G401.6 (cell line): ENCODE data around the gene GNAL.
"Not testable (repeated sequence)": the region's sequence is repeated elsewhere in the genome, so short reads cannot be mapped to it uniquely, and the experiment has no call there.

Source experiments
- FAIRE-seq: peaks from 2 replicates; lab custom pipeline; 2012; peaks lifted over from hg19 to GRCh38; lab: Jason Lieb, UNC

Gene GNAL

DNA sequence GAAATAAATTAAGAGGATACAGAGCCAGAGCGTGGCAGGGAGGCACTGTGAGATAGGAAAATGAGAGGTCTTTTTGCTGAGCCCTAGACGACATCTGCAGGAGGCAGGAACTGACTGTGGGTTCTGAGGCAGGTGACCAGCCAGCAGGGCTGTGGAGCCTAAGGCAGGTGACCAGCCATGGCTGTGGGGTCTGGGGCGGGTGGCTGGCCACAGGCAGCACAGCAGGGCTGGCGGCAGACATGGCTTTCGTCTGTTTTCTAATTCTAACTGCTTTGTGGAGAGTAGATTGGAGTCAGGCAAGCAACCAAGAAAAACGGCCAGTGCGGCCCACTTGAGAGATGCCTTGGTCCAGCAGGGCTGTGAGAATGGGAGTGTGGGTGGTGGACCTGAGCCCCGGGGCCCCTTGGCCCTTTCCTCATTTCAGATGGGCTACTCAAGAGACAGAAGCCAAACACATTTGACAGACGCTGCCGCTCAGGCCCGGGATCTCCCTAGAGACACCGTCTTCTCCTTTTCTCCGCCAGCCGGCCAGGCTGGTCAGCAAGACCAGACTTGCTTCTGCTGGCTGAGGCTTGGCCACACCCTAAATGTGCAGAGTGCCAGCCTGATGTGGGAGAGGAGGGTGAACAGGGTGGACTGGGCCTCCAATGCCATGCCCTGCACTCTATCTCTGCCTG, 19.7 kb upstream of the GNAL start:
- FAIRE-seq = no peak

DNA sequence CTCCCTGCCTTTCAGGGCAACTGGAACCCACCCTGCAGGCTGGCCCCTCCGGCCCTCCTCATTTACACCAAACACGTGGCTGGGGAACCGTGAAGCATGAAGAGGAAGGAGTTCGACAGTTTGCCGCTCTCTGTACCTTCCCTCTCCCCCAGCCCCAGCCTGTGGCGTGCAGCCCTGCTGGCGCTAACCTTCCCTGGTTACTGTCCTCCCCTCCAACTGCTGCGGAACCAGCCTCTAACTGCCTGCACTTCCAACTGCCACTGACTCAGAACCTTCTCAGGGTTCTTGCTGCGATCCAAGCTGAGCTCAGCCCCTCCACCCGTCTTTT, 19.2 kb upstream of the GNAL start:
- no peak for FAIRE-seq

DNA sequence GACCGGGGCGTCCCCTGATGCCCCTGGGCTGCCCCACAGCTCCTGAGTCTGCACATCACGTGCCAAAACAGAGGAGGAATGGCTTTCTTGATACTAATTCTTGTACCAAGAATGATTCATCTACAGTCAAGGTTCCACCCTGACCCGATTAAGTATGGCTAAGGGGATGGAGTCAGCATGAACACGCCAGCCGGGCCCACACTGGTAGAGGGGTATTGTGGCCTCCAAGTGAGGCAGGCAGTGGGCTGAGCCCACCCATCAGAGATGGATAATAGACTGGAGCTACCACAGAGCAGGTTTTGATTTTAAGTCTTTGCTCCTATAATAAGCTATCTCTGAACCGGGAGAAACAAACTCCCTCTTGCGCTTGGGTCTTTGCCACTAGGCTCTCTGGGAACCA, 17.9 kb upstream of the GNAL start:
- FAIRE-seq = no peak

DNA sequence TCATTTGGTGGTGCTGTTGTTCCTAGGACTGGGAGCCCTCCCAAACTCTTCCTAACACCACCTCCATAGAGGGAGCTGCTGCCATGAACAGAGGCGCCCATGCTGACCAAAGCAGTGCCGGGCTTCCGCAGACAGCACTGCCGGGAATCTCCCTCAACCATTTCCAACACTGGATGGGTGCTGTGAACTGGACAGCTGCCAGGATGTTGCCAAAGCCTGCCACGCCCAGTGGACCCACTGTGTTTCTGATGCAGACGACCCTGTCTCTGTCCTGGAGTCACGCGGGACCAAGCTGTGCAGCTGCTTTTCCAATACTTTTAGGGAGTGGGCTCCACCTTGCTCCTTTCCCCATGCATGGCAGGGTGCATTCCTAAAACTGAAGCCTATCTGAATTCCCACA, 16.9 kb upstream of the GNAL start:
- no peak for FAIRE-seq

DNA sequence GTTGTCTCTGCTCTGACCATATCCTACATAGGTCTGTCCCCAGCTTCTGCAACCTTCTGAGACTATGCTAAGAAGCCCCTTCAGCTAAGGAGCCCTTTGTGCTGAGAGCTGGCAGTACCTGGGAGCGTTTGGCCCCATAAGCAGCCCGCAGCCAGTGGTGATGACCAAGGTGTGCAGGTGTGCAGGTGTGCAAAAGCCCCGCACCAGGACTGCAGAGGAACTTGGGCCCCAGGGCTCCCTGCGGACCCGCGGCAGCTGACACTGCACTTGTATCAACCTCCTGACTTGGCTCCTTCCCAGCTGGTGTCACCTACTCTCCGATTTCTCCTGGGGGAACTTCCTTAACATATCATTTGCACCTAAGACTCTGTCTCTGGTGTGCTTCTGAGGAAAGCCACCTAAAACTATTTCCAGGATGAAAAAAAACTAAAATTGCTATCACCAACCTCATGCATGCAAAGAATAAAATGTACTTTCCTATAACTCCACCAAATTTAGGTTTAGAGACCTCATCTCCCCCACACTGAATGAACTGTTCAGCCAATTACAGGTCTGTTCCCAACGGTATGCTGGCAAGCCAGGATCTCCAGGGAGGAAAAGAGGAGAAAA, 16.1 kb upstream of the GNAL start:
- no peak for FAIRE-seq

DNA sequence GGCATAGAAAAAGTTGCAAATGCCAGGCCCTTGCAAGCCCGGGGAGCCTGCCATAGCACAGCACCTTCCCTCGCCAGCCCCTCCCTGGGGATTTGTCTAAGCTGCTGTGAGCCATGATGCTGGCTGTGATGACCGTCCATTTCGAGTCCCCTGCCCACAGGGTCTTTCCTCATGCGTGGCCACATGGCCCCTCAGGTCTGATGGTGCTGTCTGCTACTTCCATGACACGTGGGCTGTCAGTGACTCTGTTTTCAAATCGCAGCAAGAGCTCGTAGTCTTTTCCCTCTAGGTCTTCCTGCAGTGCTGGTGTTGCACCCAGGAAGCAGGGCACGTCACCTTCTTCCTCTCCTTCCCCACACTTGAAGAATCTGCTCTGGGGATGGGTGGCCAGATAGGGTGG, 15.5 kb upstream of the GNAL start:
- no peak for FAIRE-seq

DNA sequence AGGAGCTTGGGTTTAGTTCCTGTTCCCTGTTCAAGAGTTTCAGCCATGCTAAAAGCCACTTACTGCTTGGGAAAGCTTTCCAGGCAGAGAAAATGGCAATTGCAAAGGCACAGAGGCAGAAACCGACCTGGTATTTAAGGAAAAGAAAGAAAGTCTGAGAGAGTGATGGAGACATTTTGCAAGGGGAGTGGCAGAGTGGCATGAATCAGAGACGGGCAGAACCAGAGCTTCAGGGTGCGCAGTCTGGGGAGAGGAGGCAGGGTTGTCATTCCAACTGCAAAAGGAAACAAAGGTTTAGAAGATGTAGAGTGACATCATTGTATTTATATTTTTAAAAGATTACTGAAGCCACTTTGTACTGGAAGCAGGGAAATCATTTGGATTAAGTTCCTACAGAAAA, 14.9 kb upstream of the GNAL start:
- no peak for FAIRE-seq

DNA sequence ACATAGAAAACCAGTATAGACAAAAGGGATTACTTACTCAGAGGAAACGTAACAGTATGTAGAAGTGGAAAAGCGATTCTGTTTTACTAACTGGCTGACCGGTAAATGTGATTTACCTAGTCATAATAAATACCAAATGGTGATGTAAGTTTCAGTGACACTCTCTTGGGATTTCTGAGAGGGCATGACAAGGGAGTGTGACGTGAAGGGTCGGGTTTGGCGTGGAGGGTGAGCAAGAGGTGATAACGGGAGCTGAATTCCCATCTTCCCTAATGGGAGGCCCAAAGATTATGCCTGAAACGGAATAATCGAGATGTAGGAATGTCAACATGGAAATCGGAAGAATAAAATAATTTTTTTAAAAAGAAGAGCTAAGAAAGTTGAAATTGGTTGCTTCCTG, 12.7 kb upstream of the GNAL start:
- FAIRE-seq = no peak

DNA sequence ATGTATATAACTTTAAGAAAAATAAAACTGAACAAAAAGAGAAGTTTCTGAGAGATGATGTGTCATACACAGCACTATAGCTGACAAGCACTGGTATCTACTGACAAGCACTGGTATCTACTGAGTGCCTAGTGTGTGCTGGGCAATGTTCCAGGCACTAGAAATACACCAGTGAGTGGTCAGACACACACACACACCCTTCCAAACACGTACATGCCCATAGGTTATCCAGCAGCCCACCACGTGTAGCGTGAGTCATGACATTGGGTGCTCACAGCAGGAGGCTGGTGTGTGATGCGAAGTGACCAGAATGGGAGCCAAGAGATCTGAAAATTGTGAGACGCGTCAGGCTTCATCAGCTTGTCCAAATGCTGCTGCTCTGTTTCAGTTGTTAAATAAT, 12.2 kb upstream of the GNAL start:
- no peak for FAIRE-seq

DNA sequence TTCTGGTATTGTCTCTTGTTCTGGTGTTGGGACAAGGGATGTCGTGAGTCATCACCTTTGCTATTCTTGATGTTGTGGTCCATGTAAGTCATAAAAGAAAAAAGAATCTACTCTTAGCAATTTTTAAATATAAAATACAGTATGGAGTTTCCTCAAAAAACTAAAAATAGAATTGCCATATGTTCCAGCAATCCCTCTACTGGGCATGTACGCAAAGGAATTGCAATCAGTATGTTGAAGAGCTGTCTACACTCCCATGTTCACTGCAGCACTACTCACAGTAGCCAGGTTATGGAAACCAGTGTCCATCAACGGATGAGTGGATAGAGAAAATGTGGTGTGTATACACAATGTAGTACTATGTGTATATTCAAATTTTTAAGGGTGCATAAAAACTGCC, 10.9 kb upstream of the GNAL start:
- no peak for FAIRE-seq

DNA sequence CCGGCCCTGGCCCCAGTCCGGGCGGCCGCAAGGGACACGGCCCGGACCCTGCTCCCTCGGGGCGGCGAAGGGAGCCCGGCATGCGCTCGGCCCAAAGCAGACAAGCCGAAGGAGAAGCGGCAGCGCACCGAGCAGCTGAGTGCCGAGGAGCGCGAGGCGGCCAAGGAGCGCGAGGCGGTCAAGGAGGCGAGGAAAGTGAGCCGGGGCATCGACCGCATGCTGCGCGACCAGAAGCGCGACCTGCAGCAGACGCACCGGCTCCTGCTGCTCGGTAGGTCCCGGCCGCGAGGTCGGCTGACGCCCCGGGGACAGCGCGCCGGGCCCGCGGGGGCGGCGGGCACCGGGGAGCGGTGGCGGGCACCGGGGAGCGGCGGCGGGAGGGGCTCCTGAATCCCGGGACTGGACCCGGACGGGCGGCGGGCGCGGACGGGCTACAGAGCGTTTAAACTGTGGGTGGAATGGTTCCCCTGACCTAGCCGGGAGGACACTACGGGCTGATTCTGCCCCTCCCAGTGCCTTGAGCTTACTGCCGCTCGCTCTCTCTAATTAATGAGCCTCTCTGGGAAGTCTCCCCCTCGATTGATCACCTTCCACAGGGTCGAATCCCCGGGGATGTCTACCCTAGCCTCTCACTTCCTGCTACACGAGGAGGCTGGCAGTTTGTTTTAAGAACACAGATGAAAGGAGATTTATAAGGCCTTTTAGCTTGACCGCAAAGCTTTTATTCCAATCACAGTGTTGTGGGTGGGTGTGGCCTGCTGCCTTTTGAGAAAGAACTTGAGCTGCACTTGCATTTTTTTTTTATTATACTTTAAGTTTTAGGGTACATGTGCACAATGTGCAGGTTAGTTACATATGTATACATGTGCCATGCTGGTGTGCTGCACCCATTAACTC, 853 bp downstream of the GNAL start:
- no peak for FAIRE-seq

DNA sequence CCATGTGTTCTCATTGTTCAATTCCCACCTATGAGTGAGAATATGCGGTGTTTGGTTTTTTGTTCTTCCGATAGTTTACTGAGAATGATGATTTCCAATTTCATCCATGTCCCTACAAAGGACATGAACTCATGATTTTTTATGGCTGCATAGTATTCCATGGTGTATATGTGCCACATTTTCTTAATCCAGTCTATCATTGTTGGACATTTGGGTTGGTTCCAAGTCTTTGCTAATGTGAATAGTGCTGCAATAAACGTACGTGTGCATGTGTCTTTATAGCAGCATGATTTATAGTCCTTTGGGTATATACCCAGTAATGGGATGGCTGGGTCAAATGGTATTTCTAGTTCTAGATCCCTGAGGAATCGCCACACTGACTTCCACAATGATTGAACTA, 1.6 kb downstream of the GNAL start:
- not testable (repeated sequence) for FAIRE-seq

DNA sequence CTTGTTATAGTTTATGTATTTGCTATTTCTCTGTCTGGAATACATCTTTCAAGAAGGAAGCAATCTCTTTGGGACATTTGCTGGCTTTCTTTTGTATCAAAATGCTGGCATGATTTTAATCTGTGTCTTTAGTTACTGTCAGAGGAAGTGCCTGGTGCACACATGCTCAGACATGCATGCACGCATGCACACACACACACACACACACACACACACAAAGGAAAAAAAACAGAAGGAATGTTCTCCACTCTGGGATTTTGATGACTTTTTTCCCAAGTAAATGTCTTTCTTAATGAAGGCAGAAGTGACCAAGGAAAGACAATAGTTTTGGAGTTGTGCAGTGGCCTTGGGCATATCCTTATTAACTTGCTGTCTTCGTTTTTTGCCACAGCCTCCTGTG, 6.7 kb downstream of the GNAL start:
- FAIRE-seq = no peak

DNA sequence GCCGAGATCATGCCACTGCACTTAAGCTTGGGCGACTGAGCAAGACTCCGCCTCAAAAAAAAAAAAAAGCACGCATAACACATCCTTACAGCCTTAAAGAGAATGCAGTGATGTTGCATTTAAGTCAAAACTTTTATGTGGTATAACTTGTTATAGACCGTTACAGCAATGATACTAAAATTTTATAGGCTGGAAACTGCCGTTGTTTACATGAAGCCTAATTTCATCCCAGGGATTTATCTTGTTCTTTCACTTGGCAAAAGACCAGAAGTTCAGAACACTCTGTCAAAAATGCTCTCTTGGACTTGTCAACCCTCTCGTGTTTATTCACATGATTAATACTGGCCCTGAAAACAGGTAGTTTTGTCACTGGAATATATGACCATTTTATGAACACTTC, 7.4 kb downstream of the GNAL start:
- no peak for FAIRE-seq

DNA sequence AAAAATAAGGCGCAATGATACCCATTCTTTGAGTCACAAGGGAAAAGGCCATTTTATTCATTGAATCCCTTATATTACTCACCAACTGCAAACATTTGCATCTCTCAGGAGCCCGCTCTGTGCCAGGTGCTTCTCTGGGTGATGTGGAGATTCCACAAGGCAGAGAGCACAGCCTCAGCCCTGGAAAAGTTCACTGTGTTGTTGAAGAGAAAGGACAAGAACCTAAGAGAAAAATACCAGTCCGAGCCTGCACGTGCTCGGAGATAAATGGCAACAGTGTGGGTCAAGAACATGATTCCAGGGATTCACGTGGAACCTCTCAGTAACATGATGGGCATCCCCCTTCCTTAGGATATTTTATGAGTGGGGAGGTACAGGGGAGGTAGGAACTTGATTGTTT, 11.8 kb downstream of the GNAL start:
- FAIRE-seq = no peak

DNA sequence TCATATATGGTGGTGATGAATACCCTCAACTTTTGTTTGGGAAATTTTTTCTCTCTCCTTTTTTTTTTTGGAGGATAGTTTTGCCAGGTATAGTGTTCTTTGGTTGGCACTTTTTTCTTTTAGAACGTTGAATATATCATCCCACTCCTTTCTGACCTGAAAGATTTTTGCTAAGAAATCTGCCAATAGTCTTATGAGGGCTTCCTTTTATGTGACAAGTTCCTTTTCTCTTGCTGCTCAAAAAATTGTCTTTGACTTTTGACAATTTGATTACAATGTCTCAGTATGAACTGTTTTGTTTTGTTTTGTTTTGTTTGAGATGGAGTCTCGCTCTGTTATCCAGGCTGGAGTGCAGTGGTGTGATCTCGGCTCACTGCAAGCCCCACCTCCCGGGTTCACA, 21.5 kb downstream of the GNAL start:
- no peak for FAIRE-seq

DNA sequence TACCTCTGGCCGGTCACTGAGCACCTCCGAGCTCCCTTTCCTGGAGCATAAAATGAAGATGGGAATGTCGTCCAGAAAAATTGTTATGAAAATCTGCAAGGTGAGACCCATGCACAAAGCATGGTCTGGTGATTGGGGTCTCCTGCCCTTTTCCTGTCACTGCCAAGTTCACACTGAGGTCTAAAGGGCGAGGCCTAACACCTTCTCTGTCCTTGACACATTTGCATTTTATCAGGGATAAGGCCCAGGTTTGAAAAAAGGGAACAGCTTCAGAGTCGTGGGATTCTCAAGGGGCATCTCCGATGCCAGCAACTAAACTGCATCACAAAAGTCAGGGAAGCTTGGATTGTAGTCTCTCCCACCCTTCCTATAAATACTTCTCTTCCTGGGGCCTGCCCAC, 24.7 kb downstream of the GNAL start:
- FAIRE-seq = no peak

DNA sequence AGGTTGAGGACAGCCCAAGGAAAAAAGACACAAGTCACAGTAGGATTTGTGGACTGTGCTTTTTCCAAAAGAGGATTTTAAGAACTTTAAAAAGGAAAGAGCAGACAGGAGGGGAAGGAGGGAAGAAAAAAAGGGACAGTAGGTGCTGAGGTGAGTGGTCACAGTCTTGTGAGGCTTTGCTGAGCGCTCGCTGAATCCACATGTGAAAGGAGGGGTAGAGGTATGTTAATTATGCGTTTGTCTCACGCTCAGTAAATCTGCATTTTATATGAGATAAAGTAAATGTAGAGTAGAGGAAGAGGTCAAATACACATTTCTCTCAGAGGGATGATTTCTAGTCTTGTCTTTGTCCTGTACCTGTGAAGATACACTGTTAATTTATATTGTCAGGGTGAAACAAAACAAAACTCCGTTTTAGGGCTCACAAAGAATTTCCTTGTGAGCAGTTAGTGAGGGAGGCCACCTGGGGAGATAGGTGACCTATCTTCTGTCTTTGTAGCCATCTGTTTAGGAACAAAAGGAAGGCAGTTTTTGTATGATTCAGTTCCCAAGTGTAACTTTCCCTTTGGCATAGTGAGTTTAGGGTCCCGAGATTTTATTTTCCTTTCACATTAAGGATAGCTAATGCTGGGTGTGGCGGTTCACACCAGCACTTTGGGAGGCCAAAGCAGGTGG, 25.3 kb downstream of the GNAL start:
- FAIRE-seq = no peak

DNA sequence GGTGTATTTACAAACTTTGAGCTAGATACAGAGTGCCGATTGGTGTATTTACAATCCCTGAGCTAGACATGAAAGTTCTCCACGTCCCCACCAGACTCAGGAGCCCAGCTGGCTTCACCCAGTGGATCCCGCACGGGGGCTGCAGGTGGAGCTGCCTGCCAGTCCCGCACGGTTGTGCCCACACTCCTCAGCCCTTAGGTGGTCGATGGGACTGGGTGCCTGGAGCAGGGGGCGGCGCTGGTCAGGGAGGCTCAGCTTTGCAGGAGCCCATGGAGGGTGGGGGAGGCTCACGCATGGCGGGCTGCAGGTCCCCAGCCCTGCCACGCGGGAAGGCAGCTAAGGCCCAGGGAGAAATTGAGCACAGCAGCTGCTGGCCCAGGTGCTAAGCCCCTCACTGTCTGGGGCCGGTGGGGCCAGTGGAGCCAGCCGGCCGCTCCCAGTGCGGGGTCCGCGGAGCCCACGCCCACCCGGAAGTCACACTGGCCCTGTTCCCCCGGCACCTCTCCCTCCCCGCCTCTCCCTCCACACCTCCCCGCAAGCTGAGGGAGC, 27.8 kb downstream of the GNAL start:
- FAIRE-seq = not testable (repeated sequence)

DNA sequence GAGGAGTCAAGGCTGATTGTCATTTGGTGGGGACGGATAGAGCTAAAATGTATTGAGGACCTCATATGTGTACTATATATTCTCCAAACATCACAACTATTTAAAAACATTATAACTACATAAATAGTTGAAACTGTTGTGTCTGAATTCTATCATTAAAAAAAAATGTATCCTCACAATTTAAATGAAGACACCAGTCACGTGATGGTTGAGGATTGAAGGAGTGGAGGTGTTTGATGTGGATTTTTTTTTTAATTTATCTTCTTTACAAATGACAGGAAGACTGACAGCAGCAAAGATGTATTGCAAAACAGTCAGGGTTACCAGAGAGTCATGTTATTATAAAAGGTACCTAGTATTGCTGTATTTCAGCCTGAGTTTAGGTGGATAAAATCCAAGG, 30.0 kb downstream of the GNAL start:
- FAIRE-seq = no peak

DNA sequence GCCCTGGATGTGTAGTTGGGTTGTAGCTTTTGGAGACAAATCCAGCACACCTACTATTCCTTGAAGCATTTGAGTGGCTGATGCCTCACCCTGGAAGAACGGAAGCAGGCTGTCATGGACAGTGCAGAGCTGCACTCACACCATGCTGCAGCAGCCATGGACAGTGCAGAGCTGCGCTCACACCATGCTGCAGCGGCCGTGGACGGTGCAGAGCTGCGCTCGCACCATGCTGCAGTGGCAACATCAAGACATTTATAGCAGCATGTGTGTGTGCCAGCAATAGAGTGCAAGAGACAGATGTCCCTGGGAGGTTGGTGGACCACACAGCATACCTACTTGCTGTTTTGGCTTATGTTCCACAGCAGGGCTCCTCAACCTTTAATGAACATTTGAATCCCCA, 30.6 kb downstream of the GNAL start:
- no peak for FAIRE-seq

DNA sequence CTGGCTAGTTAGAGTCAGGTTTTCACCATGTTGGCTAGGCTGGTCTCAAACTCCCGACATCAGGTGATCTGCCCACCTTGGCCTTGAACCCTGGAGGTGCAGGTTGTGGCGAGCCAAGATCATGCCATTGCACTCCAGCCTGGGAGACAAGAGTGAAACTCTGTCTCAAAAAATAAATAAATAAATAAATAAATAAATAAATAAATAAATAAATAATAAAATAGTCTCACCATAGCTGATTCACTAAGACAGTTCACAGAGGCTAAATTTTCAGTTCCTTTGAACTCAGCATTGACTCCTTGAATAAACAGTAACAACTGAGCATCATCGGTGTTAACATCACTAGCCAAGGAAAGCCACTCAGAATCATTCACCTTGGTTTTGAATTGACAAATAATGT, 32.7 kb downstream of the GNAL start:
- no peak for FAIRE-seq

DNA sequence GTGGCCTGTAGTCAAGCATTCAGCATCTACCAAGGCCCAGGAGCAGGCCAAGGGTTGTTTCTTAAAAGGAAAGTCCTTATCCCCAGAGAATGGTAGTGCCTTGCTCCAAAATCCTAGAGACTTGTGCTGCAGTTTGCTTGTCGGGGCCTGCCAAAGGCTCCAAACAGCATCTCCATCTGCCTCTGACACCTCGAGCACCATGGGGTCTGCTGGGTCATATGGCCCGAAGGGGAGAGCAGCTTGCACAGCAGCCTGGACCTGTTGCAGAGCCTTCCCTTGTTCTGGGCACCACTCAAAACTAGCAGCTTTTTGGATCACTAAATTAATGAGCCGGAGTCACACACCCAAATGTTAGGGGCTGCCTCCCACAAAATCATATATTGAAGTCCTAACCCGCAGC, 35.7 kb downstream of the GNAL start:
- FAIRE-seq = no peak
